ENCODE data around the gene PRLR. TPM values are rescaled to one million over a fixed set of nuclear protein-coding genes. Genes with fewer than 3 reads are reported as not detected.

Gene PRLR
- total and polyA plus RNA-seq, 2 of the 8 experiments (the other 6 are each of a cell fraction or from before 2014, with no cell fraction given) = 0.53 to 2.5 TPM

GRCh38 chr5:35171078-35171477, 59.2 kb downstream of the PRLR start:
- Histone ChIP-seq H3K27ac (ENCODE audit: low read depth, low read length) (no peak overlapping the region), H2AFZ (ENCODE audit: low read length) (no peak overlapping the region), H3K36me3 (ENCODE audit: control insufficient read depth in 2 of 4, insufficient read depth in 4 of 4, low read length in 3 of 4) (no peaks in the 10 kb centered on the region), H3K4me3 (ENCODE audit: extremely low read depth in 1 of 4, insufficient read depth in 2 of 4, low read depth in 3 of 4, low read length in 4 of 4) (no peak overlapping the region), H4K8ac (ENCODE audit: extremely low read depth, insufficient read depth, low read length) (no peak overlapping the region), H3K18ac (ENCODE audit: extremely low read depth, low read length) (no peak overlapping the region), H3K79me1 (ENCODE audit: low read depth, low read length) (no peaks in the 10 kb centered on the region), H2BK120ac (replicated peaks; ENCODE audit: low read depth, low read length) (no peak overlapping the region), H3K23me2 (ENCODE audit: low read depth, low read length) (no peaks in the 10 kb centered on the region), H3K9me3 (ENCODE audit: insufficient read depth in 2 of 2, low read depth in 1 of 2, low read length in 1 of 2) (peaks cover 11% of the 10 kb centered on the region in 2 experiments; a peak in 2 of 4 replicates), H3K9ac (replicated peaks in 1 of 4; ENCODE audit: extremely low read depth in 1 of 4, low read depth in 3 of 4, low read length in 3 of 4) (no peak overlapping the region), H4K20me1 (replicated peaks in 1 of 2; ENCODE audit: control insufficient read depth in 1 of 2, insufficient read depth in 2 of 2, low read length in 2 of 2) (no peaks in the 10 kb centered on the region), H2BK15ac (ENCODE audit: low read length) (no peak overlapping the region), H3K14ac (ENCODE audit: insufficient read length) (no peak overlapping the region), H2AK5ac (ENCODE audit: low read depth, low read length) (no peak overlapping the region), H3K56ac (replicated peaks; ENCODE audit: insufficient read length, low read depth, low read length) (no peak overlapping the region), H3K4me1 (replicated peaks in 1 of 4; ENCODE audit: control insufficient read depth in 3 of 4, insufficient read depth in 4 of 4, low read length in 3 of 4) (no peaks in the 10 kb centered on the region), H2BK12ac (ENCODE audit: low read depth, low read length) (no peak overlapping the region), H2BK5ac (ENCODE audit: low read depth, low read length) (no peak overlapping the region), H2BK20ac (ENCODE audit: low read length) (no peak overlapping the region), H3K23ac (ENCODE audit: insufficient read length) (no peak overlapping the region), H4K5ac (ENCODE audit: insufficient read length, low read depth, low read length) (no peak overlapping the region), H3K4me2 (ENCODE audit: insufficient read depth in 1 of 2, low read depth in 2 of 2, low read length in 2 of 2) (no peak overlapping the region), H3K79me2 (ENCODE audit: control insufficient read depth in 1 of 2, insufficient read depth in 2 of 2, low read length in 2 of 2) (no peaks in the 10 kb centered on the region), H3K4ac (replicated peaks; ENCODE audit: insufficient read length, low read depth, low read length) (no peak overlapping the region), H4K91ac (replicated peaks; ENCODE audit: insufficient read length, low read length) (no peak overlapping the region), H3K27me3 (replicated peaks in 1 of 4; ENCODE audit: control insufficient read depth in 3 of 4, extremely low read depth in 1 of 4, insufficient read depth in 3 of 4, low read length in 3 of 4) (no peaks in the 10 kb centered on the region)
- FAIRE-seq (no peak), DNase-seq (ENCODE audit: low read depth in 1 of 2, low spot score in 2 of 2) (no peak)
- POLR2A ChIA-PET (ENCODE audit: partially characterized antibody) = no interaction called here
- TF ChIP-seq MAFK (IDR thresholded peaks at IDR 0.05; ENCODE audit: low read depth, low read length) (no peak), ZNF274 (IDR thresholded peaks at IDR 0.05; ENCODE audit: borderline replicate concordance, extremely low read depth, low read length) (no peak), EZH2 (IDR thresholded peaks at IDR 0.05; ENCODE audit: low read depth, low read length, severe bottlenecking) (no peak), CHD2 (IDR thresholded peaks at IDR 0.05; ENCODE audit: low read length) (no peak), NANOG (IDR thresholded peaks at IDR 0.05; ENCODE audit: insufficient read depth, low read depth, low read length, poor library complexity, severe bottlenecking) (no peak), EP300 (IDR thresholded peaks at IDR 0.05; ENCODE audit: borderline replicate concordance in 1 of 2, low read depth in 2 of 2, low read length in 2 of 2) (no peak), KDM5A (IDR thresholded peaks at IDR 0.05; ENCODE audit: low read length) (no peak), TEAD4 (IDR thresholded peaks at IDR 0.05; ENCODE audit: low read depth, low read length) (no peak), MAX (IDR thresholded peaks at IDR 0.05) (no peak), CREB1 (IDR thresholded peaks at IDR 0.05) (no peak), GABPA (IDR thresholded peaks at IDR 0.05; ENCODE audit: borderline replicate concordance, insufficient read depth, low read length) (no peak), KDM1A (IDR thresholded peaks at IDR 0.05; ENCODE audit: borderline replicate concordance, low read length) (no peak), BRCA1 (IDR thresholded peaks at IDR 0.05; ENCODE audit: low read depth, low read length) (no peak), NRF1 (IDR thresholded peaks at IDR 0.05; ENCODE audit: low read depth, low read length) (no peak), CHD1 (IDR thresholded peaks at IDR 0.05; ENCODE audit: low read depth, low read length) (no peak), CBX5 (IDR thresholded peaks at IDR 0.05; ENCODE audit: low read depth, low read length) (no peak)
- CTCF ChIA-PET (ENCODE audit: partially characterized antibody) = no interaction called here
